Measurements from ENCODE around the gene RAD51B.

Gene RAD51B

DNA sequence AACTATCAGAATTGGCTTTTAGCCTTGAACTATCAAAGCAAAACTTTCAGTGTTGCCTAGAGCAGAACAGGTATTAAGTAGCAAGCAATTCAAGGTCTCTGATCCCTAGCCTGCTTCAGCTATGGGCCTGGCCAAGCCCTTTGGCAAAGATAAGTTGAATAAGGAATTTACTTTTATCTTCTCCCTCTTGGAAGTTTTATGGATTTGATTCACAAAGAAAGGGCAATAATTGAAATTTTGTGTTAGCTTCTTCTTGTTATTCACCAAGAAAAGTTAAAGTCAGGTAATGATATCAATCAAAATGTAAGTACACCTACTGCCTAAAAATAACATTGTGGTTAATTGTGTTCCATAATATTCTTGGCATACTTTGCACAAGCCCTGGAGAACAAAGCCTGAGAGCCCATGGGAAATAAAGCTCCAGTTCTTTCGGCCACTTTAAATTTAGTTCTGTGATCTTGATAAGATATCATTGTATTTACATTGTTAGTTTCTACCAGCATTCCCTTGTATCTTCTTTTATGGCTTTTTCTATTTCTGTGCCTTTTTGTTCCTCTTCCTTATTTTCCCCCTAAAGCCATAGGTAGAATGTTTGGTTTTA is 158.0 kb downstream of the RAD51B start:
- no peaks in the 10 kb centered on the region for H3K27me3 ChIP-seq (ENCODE audit: insufficient read depth, poor library complexity, severe bottlenecking)
- H3K27ac ChIP-seq (ENCODE audit: poor library complexity, severe bottlenecking): no peak overlapping the region
- H3K4me3 ChIP-seq (ENCODE audit: severe bottlenecking): no peak overlapping the region
- no peaks in the 10 kb centered on the region for H3K9me3 ChIP-seq (ENCODE audit: severe bottlenecking)
- H3K4me1 ChIP-seq (ENCODE audit: insufficient read depth, poor library complexity, severe bottlenecking): peaks cover 3% of the 10 kb centered on the region
- TF ChIP-seq, protein P1, sequence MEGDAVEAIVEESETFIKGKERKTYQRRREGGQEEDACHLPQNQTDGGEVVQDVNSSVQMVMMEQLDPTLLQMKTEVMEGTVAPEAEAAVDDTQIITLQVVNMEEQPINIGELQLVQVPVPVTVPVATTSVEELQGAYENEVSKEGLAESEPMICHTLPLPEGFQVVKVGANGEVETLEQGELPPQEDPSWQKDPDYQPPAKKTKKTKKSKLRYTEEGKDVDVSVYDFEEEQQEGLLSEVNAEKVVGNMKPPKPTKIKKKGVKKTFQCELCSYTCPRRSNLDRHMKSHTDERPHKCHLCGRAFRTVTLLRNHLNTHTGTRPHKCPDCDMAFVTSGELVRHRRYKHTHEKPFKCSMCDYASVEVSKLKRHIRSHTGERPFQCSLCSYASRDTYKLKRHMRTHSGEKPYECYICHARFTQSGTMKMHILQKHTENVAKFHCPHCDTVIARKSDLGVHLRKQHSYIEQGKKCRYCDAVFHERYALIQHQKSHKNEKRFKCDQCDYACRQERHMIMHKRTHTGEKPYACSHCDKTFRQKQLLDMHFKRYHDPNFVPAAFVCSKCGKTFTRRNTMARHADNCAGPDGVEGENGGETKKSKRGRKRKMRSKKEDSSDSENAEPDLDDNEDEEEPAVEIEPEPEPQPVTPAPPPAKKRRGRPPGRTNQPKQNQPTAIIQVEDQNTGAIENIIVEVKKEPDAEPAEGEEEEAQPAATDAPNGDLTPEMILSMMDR (IDR thresholded peaks at IDR 0.05; ENCODE audit: poor library complexity, severe bottlenecking): no peak
- ATAC-seq (ENCODE audit: low read depth) (no peak), DNase-seq (ENCODE audit: low spot score) (no peak)
- H3K36me3 ChIP-seq (ENCODE audit: low read depth): no peaks in the 10 kb centered on the region

DNA sequence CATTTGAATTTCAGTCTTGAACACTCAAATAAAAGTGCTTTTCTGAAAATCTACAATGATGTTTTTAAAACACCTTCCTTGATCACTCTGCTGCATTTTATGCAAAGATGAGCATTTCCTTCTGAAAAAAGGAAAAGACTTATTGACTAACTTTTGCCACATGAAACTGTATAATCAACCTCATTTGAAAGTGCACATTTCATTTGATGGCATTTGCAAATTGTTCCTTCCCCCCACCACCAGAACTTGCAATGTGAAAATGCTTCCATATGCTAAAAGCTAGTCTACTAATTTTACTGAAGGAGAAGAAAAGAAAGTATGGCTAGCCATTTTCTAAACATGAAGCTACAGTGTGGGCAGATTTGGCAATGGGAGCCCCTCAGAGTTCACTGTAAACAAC is 159.2 kb downstream of the RAD51B start:
- H3K27ac ChIP-seq (ENCODE audit: poor library complexity, severe bottlenecking): no peak overlapping the region
- peaks cover 5% of the 10 kb centered on the region for H3K4me1 ChIP-seq (ENCODE audit: insufficient read depth, poor library complexity, severe bottlenecking)
- ATAC-seq (ENCODE audit: low read depth): no peak
- no peaks in the 10 kb centered on the region for H3K27me3 ChIP-seq (ENCODE audit: insufficient read depth, poor library complexity, severe bottlenecking)
- no peak overlapping the region for H3K4me3 ChIP-seq (ENCODE audit: severe bottlenecking)
- no peaks in the 10 kb centered on the region for H3K9me3 ChIP-seq (ENCODE audit: severe bottlenecking)
- no peaks in the 10 kb centered on the region for H3K36me3 ChIP-seq (ENCODE audit: low read depth)
- DNase-seq (ENCODE audit: low spot score): no peak
- TF ChIP-seq, protein P1 (IDR thresholded peaks at IDR 0.05; ENCODE audit: poor library complexity, severe bottlenecking): no peak

- Histone ChIP-seq H3K4me3 (ENCODE audit: severe bottlenecking) (no peak overlapping the region), H3K9me3 (ENCODE audit: severe bottlenecking) (no peaks in the 10 kb centered on the region), H3K36me3 (ENCODE audit: low read depth) (no peaks in the 10 kb centered on the region), H3K4me1 (ENCODE audit: insufficient read depth, poor library complexity, severe bottlenecking) (peaks cover 5% of the 10 kb centered on the region), H3K27ac (ENCODE audit: poor library complexity, severe bottlenecking) (no peak overlapping the region), H3K27me3 (ENCODE audit: insufficient read depth, poor library complexity, severe bottlenecking) (no peaks in the 10 kb centered on the region)
- TF ChIP-seq, protein P1 (IDR thresholded peaks at IDR 0.05; ENCODE audit: poor library complexity, severe bottlenecking): no peak
- ATAC-seq (ENCODE audit: low read depth): peak; percentile 29; the same call in 2 of the 3 replicates
- no peak for DNase-seq (ENCODE audit: low spot score)
Observed at GRCh38 chr14:67982711-67983608, 163.4 kb downstream of the RAD51B start.

GRCh38 chr14:67984274-67984673 is 164.7 kb downstream of the RAD51B start:
- no peak for DNase-seq (ENCODE audit: low spot score)
- ATAC-seq (ENCODE audit: low read depth): no peak
- Histone ChIP-seq H3K4me1 (ENCODE audit: insufficient read depth, poor library complexity, severe bottlenecking) (peaks cover 5% of the 10 kb centered on the region), H3K27me3 (ENCODE audit: insufficient read depth, poor library complexity, severe bottlenecking) (no peaks in the 10 kb centered on the region), H3K4me3 (ENCODE audit: severe bottlenecking) (no peak overlapping the region), H3K9me3 (ENCODE audit: severe bottlenecking) (no peaks in the 10 kb centered on the region), H3K36me3 (ENCODE audit: low read depth) (no peaks in the 10 kb centered on the region), H3K27ac (ENCODE audit: poor library complexity, severe bottlenecking) (no peak overlapping the region)
- TF ChIP-seq, protein P1 (IDR thresholded peaks at IDR 0.05; ENCODE audit: poor library complexity, severe bottlenecking): no peak

All from RWPE2 (cell line).